GM21360 (cell line): ENCODE results near the gene CIITA.
"Not testable (repeated sequence)": the region's sequence is repeated elsewhere in the genome, so short reads cannot be mapped to it uniquely, and the experiment has no call there.

ENCODE experiments used
- ATAC-seq: cut with Tn5 transposase; IDR thresholded peaks from one replicate; pipeline ENCODE4 v1.9.1; 2021; ENCODE audit warnings: mild to moderate bottlenecking, moderate library complexity; ENCODE audit not compliant: unreplicated experiment

CIITA gene

GRCh38 chr16:10876799-10877341 is at the start of gene CIITA:
TSS of gene CIITA (plus strand) at chr16:10877202. CDS start at chr16:10877331, 129 bp downstream.
- peak; percentile 44 for ATAC-seq

- ATAC-seq, result no peak
These were observed 49.2 kb upstream of the CIITA start for GRCh38 chr16:10827691-10828341.

GRCh38 chr16:10828851-10829366 is 48.1 kb upstream of the CIITA start:
- ATAC-seq, result no peak

GRCh38 chr16:10829390-10830098 is 47.5 kb upstream of the CIITA start:
- ATAC-seq, result not testable (repeated sequence)

- not testable (repeated sequence) for ATAC-seq
These were observed 46.8 kb upstream of the CIITA start for GRCh38 chr16:10830240-10830639.

- no peak for ATAC-seq
These were observed 44.8 kb upstream of the CIITA start for GRCh38 chr16:10831894-10832886.

GRCh38 chr16:10833271-10833670 is 43.7 kb upstream of the CIITA start:
- ATAC-seq, result no peak

- no peak for ATAC-seq
These were observed 42.9 kb upstream of the CIITA start for GRCh38 chr16:10834130-10834529.

GRCh38 chr16:10834766-10835165 is 42.2 kb upstream of the CIITA start:
- ATAC-seq, result no peak

- ATAC-seq, result no peak
These were observed 41.6 kb upstream of the CIITA start for GRCh38 chr16:10835281-10835931.

GRCh38 chr16:10836174-10836853 is 40.7 kb upstream of the CIITA start:
- ATAC-seq, result no peak

GRCh38 chr16:10838621-10839278 is 38.3 kb upstream of the CIITA start:
- no peak for ATAC-seq

GRCh38 chr16:10839279-10839666 is 37.7 kb upstream of the CIITA start:
- no peak for ATAC-seq

- no peak for ATAC-seq
These were observed 36.3 kb upstream of the CIITA start for GRCh38 chr16:10840703-10841102.

- no peak for ATAC-seq
These were observed 30.6 kb upstream of the CIITA start for GRCh38 chr16:10846213-10846998.

- ATAC-seq, result no peak
These were observed 29.8 kb upstream of the CIITA start for GRCh38 chr16:10847176-10847575.

- no peak for ATAC-seq
These were observed 27.1 kb upstream of the CIITA start for GRCh38 chr16:10849736-10850477.

GRCh38 chr16:10850478-10850850 is 26.5 kb upstream of the CIITA start:
- ATAC-seq, result no peak
